Left lung (tissue), 10 donors: Measurements from ENCODE around the gene RWDD4. TPM values are rescaled to one million over a fixed set of nuclear protein-coding genes. Genes with fewer than 3 reads are reported as not detected.
"Not testable (repeated sequence)": the region's sequence is repeated elsewhere in the genome, so short reads cannot be mapped to it uniquely, and the experiment has no call there.

Experiments
- ATAC-seq: fragments of 200-7000 bp; cut with Tn5 transposase; one replicate; pipeline ENCODE4 v1.9.1; 2020; ENCODE audit warnings: moderate library complexity
- DNase-seq, 4 donors: peaks; one replicate each; pipeline ENCODE4 v3.0.0-alpha.2; 2013 to 2020
- H3K27ac ChIP-seq, 2 donors: fragments of 200-600 bp; sonication (generic) in 1 of 2; one replicate each; pipeline versions ENCODE4 v1.5.0 to v1.8.0; 2020 to 2021
- H3K27me3 ChIP-seq, 2 donors: fragments of 200-600 bp; sonication (generic) in 1 of 2; one replicate each; pipeline versions ENCODE4 v1.5.0 to v1.8.0; 2020 to 2021
- H3K36me3 ChIP-seq, 2 donors: fragments of 200-600 bp; sonication (generic) in 1 of 2; one replicate each; pipeline versions ENCODE4 v1.5.0 to v1.8.0; 2020 to 2021
- H3K4me1 ChIP-seq, 2 donors: fragments of 200-600 bp; one replicate each; pipeline ENCODE4 v1.8.0; 2021
- H3K4me3 ChIP-seq, 2 donors: fragments of 200-600 bp; sonication (generic) in 1 of 2; one replicate each; pipeline versions ENCODE4 v1.5.0 to v1.8.0; 2020 to 2021; ENCODE audit warnings: mild to moderate bottlenecking in 1 of 2
- H3K9me3 ChIP-seq, 2 donors: fragments of 200-600 bp; sonication (generic) in 1 of 2; one replicate each; pipeline versions ENCODE4 v1.5.0 to v1.8.0; 2020 to 2021
- CTCF ChIP-seq, 2 donors: fragments of 200-600 bp; sonication (generic) in 1 of 2; IDR thresholded peaks; one replicate each; pipeline versions ENCODE4 v1.5.0 to v1.8.0; 2021; ENCODE audit warnings: antibody characterized with exemption in 2 of 2
- intact Hi-C, 2 donors: fragments of 100-400 bp; cut with DNase I; formaldehyde crosslinking; loops; one replicate each; pipeline versions ENCODE4 v1.11.2 to v1.14.2; 2022
- polyA plus RNA-seq, 6 donors: library from polyadenylated mRNA; unstranded; fragments of 120-200 nt; gene quantifications; one replicate each; pipeline ENCODE4 v1.2.1, GENCODE V29; 2013; ENCODE audit not compliant: insufficient read length in 6 of 6
- total RNA-seq, 2 donors: library from RNA; stranded (reverse); fragmentation: NEBNext Ultra II Directional; extraction: Animal tissue kit (Norgen Biotek cat#: 25700); gene quantifications; one replicate each; pipeline ENCODE4 v1.2.1, GENCODE V29; 2021
- donor health status: DM: no; HTN: yes; CAD: no.
- donor health status: DM: no; HTN: no; CAD: no.

RWDD4 gene
- total and polyA plus RNA-seq, 8 donors, result 15.4 to 35.5 (median 30.1) TPM

DNA sequence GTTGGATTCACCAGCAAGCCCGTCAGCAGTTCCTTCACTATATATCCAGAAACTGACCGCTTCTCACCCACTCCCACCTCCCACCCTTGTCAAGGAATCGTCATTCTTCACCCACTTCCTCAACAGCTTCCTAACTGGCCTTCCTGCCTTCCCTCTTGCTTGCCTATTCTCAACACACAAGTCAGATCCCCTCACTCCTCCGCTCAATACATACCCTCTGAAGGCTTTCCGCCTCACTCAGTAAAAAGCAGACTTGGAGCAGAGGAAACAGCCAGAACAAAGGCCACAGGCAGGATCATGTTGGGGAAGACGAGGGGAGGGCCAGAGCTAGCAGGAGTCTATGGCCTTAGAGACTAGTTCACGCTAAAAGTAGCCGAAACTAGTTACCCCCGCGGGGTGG lies 23.7 kb downstream of the RWDD4 start:
- H3K36me3 ChIP-seq, result no peaks in the 10 kb centered on the region
- no peak overlapping the region for H3K4me3 ChIP-seq
- intact Hi-C loops, result no loop called here
- DNase-seq (peak in 1 of 4 donors; percentile 30), ATAC-seq (no peak)
- no peaks in the 10 kb centered on the region for H3K4me1 ChIP-seq
- TF ChIP-seq CTCF (IDR thresholded peaks at IDR 0.05), result no peak
- no peak overlapping the region for H3K27ac ChIP-seq
- H3K27me3 ChIP-seq, result no peaks in the 10 kb centered on the region
- H3K9me3 ChIP-seq, result no peaks in the 10 kb centered on the region

DNA sequence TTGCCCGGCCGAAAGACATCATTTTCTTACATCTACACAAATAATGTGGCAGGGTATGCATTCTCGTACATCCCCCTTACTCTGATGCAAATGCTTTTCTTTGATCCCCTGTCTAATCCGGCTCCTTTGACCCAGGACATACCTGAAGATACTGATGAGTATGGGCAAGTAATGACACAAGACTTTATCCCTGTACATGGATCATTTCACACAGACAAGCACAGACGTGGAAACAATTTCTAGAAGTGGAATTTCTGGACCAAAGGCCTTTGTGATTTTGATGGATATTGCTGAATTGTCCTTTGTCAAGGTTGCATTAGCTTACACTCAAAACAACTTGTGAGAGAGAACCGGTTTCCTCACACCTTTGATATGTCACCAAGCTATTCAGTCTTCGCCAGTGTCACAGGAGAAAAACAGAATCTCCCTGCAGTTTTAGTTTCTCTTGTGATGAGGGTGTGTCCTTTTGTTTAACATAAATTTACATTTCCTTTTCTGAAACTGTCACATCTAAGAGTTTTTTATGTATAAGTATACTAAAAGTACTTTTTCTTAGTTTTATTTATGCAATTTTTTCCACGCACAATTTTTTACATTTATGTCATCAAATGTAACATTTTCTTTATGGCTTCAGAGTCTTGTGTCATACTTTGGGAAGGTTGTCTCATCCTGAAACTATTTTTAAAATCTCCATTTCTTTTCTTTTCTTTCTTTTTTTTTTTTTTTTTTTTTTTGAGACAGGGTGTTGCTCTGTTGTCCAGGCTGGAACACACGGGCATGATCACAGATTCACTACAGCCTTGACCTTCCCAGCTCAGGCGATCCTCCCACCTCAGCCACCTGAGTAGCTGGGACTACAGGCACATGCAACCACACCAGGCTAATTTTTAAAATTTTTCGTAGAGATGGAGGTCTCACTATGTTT lies 25.2 kb downstream of the RWDD4 start:
- H3K4me1 ChIP-seq, result no peaks in the 10 kb centered on the region
- H3K4me3 ChIP-seq, result no peak overlapping the region
- intact Hi-C loops, result no loop called here
- no peaks in the 10 kb centered on the region for H3K36me3 ChIP-seq
- TF ChIP-seq CTCF (IDR thresholded peaks at IDR 0.05), result no peak
- no peak overlapping the region for H3K27ac ChIP-seq
- DNase-seq (no peak), ATAC-seq (no peak)
- H3K27me3 ChIP-seq, result no peaks in the 10 kb centered on the region
- H3K9me3 ChIP-seq, result no peaks in the 10 kb centered on the region

- Histone ChIP-seq H3K27me3 (no peaks in the 10 kb centered on the region), H3K9me3 (no peaks in the 10 kb centered on the region), H3K4me1 (no peaks in the 10 kb centered on the region), H3K36me3 (no peaks in the 10 kb centered on the region), H3K4me3 (no peak overlapping the region), H3K27ac (no peak overlapping the region)
- TF ChIP-seq CTCF (IDR thresholded peaks at IDR 0.05), result no peak
- intact Hi-C loops, result no loop called here
- DNase-seq (no peak), ATAC-seq (no peak)
Observed at GRCh38 chr4:183632689-183633088, 26.3 kb downstream of the RWDD4 start.

GRCh38 chr4:183631577-183632198 lies 27.3 kb downstream of the RWDD4 start:
- Histone ChIP-seq H3K27ac (no peak overlapping the region), H3K4me3 (no peak overlapping the region), H3K9me3 (no peaks in the 10 kb centered on the region), H3K4me1 (no peaks in the 10 kb centered on the region), H3K36me3 (no peaks in the 10 kb centered on the region), H3K27me3 (no peaks in the 10 kb centered on the region)
- ATAC-seq, result peak; percentile 34
- intact Hi-C loops, result no loop called here
- TF ChIP-seq CTCF (IDR thresholded peaks at IDR 0.05), result no peak
- no peak for DNase-seq

DNA sequence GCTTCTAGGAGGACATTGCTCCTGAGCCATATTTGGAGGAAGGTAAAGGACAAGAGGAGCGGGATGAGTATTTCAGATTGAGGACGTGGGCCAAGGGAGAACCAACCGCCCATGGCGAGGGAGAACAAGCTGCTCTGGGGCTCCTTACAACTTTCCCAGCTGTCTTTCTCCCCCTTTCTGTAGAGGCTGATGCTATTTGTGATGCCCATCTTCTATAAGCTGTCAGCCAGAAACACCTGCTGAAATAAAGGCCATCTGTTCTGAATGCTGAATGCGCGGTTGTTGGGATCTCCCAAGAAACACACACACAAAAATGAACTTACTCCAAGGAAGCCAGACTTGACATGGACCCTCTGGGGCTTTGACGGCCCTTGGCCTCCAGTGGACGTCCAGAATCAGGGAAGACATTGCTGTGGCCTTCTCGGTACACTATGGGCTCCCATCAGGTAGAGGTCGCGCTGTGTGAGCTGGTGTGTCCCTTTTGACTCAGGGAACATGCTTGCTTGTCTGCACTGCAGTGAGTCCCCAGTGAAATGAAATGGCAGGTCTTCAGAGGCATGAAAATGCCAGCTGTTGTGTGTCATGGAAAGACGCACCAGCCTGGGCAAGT lies 30.9 kb downstream of the RWDD4 start:
- ATAC-seq (no peak), DNase-seq (no peak)
- no peak overlapping the region for H3K4me3 ChIP-seq
- H3K27ac ChIP-seq, result no peak overlapping the region
- H3K36me3 ChIP-seq, result no peaks in the 10 kb centered on the region
- TF ChIP-seq CTCF (IDR thresholded peaks at IDR 0.05), result no peak
- H3K4me1 ChIP-seq, result no peaks in the 10 kb centered on the region
- H3K27me3 ChIP-seq, result no peaks in the 10 kb centered on the region
- intact Hi-C loops, result no loop called here
- H3K9me3 ChIP-seq, result no peaks in the 10 kb centered on the region

DNA sequence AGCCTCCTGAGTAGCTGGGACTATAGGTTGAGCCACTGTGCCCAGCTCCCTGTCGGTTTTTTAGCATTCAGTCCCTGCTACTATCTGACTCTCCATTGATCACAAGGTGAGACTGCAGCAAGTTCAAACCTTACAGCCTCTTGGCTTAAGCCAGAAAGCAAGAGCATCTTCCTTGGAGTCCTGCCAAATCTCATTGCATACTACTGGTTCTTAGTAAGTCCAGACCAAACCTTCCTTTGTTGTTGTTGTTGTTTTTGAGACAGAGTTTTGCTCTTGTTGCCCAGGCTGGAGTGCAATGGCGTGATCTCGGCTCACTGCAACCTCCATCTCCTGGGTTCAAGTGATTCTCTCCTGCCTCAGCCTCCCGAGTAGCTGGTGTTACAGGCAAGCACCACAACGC lies 31.7 kb downstream of the RWDD4 start:
- H3K27ac ChIP-seq, intact Hi-C loops, H3K4me3 ChIP-seq, ATAC-seq, H3K9me3 ChIP-seq, H3K4me1 ChIP-seq, H3K36me3 ChIP-seq, H3K27me3 ChIP-seq, DNase-seq: not testable (repeated sequence)
